ENCODE results near the gene AMBRA1. TPM values are rescaled to one million over a fixed set of nuclear protein-coding genes. Genes with fewer than 3 reads are reported as not detected.
A peak's percentile ranks its signal among the peaks of the same experiment; 100 is the strongest.

The AMBRA1 gene
- total RNA-seq, 1 experiment from 2014 or later, result 15.8 TPM

DNA sequence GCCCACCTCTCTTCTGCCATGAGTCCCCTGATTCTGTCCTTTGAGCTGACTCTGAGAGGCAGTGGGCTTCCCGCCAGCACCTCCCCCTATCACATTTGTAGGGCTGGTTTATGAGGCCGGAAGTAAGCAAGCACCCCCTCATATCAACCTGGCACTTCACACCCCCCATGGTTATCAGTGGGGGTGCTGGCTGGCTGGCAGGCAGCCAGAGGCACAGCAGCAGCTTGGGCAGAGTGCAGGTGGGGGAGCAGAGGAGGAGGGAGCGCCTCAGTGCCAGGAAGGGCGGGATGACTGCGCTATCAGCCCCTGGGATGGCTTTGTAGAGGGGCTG lies 179.4 kb downstream of the AMBRA1 start:
- Histone ChIP-seq H3K27ac (ENCODE audit: low read length) (no peak overlapping the region), H3K27me3 (ENCODE audit: low read length) (no peaks in the 10 kb centered on the region), H3K4me1 (ENCODE audit: insufficient read depth, low read length) (peaks cover 15% of the 10 kb centered on the region), H3K4me2 (ENCODE audit: low read length) (no peak overlapping the region), H3K9me2 (replicated peaks; ENCODE audit: low read length) (no peaks in the 10 kb centered on the region), H3K4me3 (ENCODE audit: low read length) (no peak overlapping the region), H4K20me1 (ENCODE audit: low read length) (no peaks in the 10 kb centered on the region), H3K79me2 (ENCODE audit: low read length) (no peaks in the 10 kb centered on the region), H3F3A (ENCODE audit: low read length, unreplicated experiment) (no peaks in the 10 kb centered on the region), H3K9me3 (ENCODE audit: low read length) (no peaks in the 10 kb centered on the region), H3K9ac (ENCODE audit: low read length) (no peak overlapping the region), H2AFZ (ENCODE audit: low read length) (no peak overlapping the region), H3K36me3 (ENCODE audit: low read depth, low read length) (no peaks in the 10 kb centered on the region)
- intact Hi-C loops (cut with micrococcal nuclease), result no loop called here
- POLR2A ChIA-PET (ENCODE audit: unreplicated experiment), result no interaction called here
- DNase-seq (no peak), ATAC-seq (no peak)
- no TSS peak for BruUV-seq (replicated peaks)
- TF ChIP-seq, protein P1, sequence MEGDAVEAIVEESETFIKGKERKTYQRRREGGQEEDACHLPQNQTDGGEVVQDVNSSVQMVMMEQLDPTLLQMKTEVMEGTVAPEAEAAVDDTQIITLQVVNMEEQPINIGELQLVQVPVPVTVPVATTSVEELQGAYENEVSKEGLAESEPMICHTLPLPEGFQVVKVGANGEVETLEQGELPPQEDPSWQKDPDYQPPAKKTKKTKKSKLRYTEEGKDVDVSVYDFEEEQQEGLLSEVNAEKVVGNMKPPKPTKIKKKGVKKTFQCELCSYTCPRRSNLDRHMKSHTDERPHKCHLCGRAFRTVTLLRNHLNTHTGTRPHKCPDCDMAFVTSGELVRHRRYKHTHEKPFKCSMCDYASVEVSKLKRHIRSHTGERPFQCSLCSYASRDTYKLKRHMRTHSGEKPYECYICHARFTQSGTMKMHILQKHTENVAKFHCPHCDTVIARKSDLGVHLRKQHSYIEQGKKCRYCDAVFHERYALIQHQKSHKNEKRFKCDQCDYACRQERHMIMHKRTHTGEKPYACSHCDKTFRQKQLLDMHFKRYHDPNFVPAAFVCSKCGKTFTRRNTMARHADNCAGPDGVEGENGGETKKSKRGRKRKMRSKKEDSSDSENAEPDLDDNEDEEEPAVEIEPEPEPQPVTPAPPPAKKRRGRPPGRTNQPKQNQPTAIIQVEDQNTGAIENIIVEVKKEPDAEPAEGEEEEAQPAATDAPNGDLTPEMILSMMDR (conservative IDR thresholded peaks at IDR 0.05; ENCODE audit: low read depth, low read length), result no peak
- CTCF ChIA-PET, result no interaction called here

DNA sequence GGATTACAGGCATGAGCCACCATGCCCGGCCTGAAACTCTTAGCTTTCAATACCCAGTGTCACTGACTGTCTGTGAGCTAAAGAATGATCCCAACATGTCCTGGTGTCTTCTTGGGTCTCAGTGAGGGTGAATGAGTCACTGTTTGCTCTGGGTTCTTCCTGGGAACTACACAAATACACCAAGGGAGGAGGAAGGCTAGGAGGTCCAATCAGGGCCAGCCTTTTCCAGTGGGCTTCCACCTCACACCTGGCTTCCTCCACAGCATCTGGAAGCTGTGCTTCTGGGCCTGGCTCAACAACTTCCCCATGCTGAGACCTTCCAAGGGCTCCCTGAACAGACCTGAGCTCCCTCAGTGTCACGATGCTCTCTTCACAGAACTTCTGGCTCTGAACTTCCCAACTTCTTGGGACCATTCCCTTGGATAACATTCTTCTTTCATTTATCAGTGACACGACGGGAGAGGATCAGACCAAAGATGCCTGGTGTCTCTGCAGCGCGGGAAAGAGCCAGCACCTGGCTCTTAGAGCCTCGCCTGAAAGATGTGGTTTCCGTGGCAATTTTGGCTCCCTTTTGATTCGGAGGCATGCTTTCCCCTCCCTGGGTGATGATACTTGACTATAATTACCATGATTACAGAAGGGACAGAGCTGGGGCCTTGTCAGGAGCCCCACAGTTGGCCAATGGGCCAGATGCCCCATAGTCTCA lies 179.9 kb downstream of the AMBRA1 start:
- no peaks in the 10 kb centered on the region for H3K9me2 ChIP-seq (replicated peaks; ENCODE audit: low read length)
- H3K9ac ChIP-seq (ENCODE audit: low read length), result no peak overlapping the region
- no peaks in the 10 kb centered on the region for H3K9me3 ChIP-seq (ENCODE audit: low read length)
- no peak overlapping the region for H3K27ac ChIP-seq (ENCODE audit: low read length)
- ChIA-PET POLR2A (ENCODE audit: unreplicated experiment) (interaction anchor here (0.6 kb wide), 1 partner anchor 180 kb away, joined by 3 read pairs; the partner anchor contains the start of gene AMBRA1), CTCF (interaction anchor here (0.5 to 0.8 kb wide), 3 partner anchors 21 to 61 kb away, joined by 3 to 6 read pairs (median 4); no protein-coding TSS in a partner anchor)
- H2AFZ ChIP-seq (ENCODE audit: low read length), result no peak overlapping the region
- no peaks in the 10 kb centered on the region for H3K27me3 ChIP-seq (ENCODE audit: low read length)
- H3K36me3 ChIP-seq (ENCODE audit: low read depth, low read length), result no peaks in the 10 kb centered on the region
- peak; percentile 74 for DNase-seq
- H4K20me1 ChIP-seq (ENCODE audit: low read length), result no peaks in the 10 kb centered on the region
- H3F3A ChIP-seq (ENCODE audit: low read length, unreplicated experiment), result no peaks in the 10 kb centered on the region
- H3K4me1 ChIP-seq (ENCODE audit: insufficient read depth, low read length), result peaks cover 15% of the 10 kb centered on the region
- H3K4me2 ChIP-seq (ENCODE audit: low read length), result no peak overlapping the region
- ATAC-seq, result peak; percentile 99
- no TSS peak for BruUV-seq (replicated peaks)
- H3K4me3 ChIP-seq (ENCODE audit: low read length), result no peak overlapping the region
- no peaks in the 10 kb centered on the region for H3K79me2 ChIP-seq (ENCODE audit: low read length)
- TF ChIP-seq EZH2phosphoT487 (IDR thresholded peaks at IDR 0.05; ENCODE audit: borderline replicate concordance, low read length) (no peak), EZH2 (IDR thresholded peaks at IDR 0.05; ENCODE audit: low read length, unreplicated experiment) (no peak)
- TF ChIP-seq, protein P1 (conservative IDR thresholded peaks at IDR 0.05; ENCODE audit: low read depth, low read length), result no peak
- intact Hi-C loops (cut with micrococcal nuclease), result no loop called here

DNA sequence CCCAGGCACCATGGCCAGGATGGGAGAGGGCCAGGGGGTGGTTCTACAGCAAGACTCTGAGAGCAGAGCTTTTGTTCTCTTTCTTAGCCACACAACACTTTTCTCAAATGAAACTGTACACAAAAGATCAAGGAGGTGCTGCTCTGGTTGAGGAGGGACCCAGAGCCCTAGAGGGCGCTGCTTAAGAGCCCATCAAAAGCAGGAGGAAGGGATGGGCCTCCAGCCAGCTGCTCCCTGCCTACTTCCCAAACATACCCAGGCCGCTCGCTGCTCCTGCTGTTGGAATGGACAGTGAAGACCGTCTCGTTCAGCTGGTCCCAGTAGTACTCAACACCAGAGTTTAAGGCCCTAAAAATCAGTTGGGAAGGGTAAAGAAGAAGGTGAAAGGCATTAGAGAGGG lies 183.8 kb downstream of the AMBRA1 start:
- intact Hi-C loops (cut with micrococcal nuclease), result no loop called here
- ATAC-seq (no peak), DNase-seq (no peak)
- H3K79me2 ChIP-seq (ENCODE audit: low read length), result no peaks in the 10 kb centered on the region
- BruUV-seq (replicated peaks), result no TSS peak
- H3K36me3 ChIP-seq (ENCODE audit: low read depth, low read length), result no peaks in the 10 kb centered on the region
- ChIA-PET POLR2A (ENCODE audit: unreplicated experiment) (no interaction called here), CTCF (no interaction called here)
- H3K9me3 ChIP-seq (ENCODE audit: low read length), result no peaks in the 10 kb centered on the region
- H3K4me3 ChIP-seq (ENCODE audit: low read length), result no peak overlapping the region
- H2AFZ ChIP-seq (ENCODE audit: low read length), result no peak overlapping the region
- H3K9me2 ChIP-seq (replicated peaks; ENCODE audit: low read length), result no peaks in the 10 kb centered on the region
- no peak overlapping the region for H3K27ac ChIP-seq (ENCODE audit: low read length)
- no peaks in the 10 kb centered on the region for H3K27me3 ChIP-seq (ENCODE audit: low read length)
- no peaks in the 10 kb centered on the region for H4K20me1 ChIP-seq (ENCODE audit: low read length)
- peaks cover 15% of the 10 kb centered on the region for H3K4me1 ChIP-seq (ENCODE audit: insufficient read depth, low read length)
- no peak overlapping the region for H3K9ac ChIP-seq (ENCODE audit: low read length)
- H3F3A ChIP-seq (ENCODE audit: low read length, unreplicated experiment), result no peaks in the 10 kb centered on the region
- H3K4me2 ChIP-seq (ENCODE audit: low read length), result no peak overlapping the region
- TF ChIP-seq EZH2phosphoT487 (IDR thresholded peaks at IDR 0.05; ENCODE audit: borderline replicate concordance, low read length), result no peak
- TF ChIP-seq, protein P1 (conservative IDR thresholded peaks at IDR 0.05; ENCODE audit: low read depth, low read length), result peak; percentile 47
- TF ChIP-seq EZH2 (IDR thresholded peaks at IDR 0.05; ENCODE audit: low read length, unreplicated experiment), result no peak
